Erythroblast (primary cell): ENCODE data around the gene HSPBP1.
"Not testable (repeated sequence)": the region's sequence is repeated elsewhere in the genome, so short reads cannot be mapped to it uniquely, and the experiment has no call there.

Experiments
- DNase-seq, 2 experiments: peaks; one replicate each; lab custom pipeline; 2025; lab: John Stamatoyannopoulos, UW
- GATA1 ChIP-seq: IDR thresholded peaks from 2 replicates; pipeline ENCODE4 v1.6.1; 2011; ENCODE audit warnings: low read depth, mild to moderate bottlenecking, control low read depth, low read length, moderate library complexity
- POLR2A ChIP-seq: IDR thresholded peaks from 2 replicates; pipeline ENCODE4 v1.6.1; 2011; ENCODE audit warnings: mild to moderate bottlenecking, low read length

HSPBP1 gene, protein sequence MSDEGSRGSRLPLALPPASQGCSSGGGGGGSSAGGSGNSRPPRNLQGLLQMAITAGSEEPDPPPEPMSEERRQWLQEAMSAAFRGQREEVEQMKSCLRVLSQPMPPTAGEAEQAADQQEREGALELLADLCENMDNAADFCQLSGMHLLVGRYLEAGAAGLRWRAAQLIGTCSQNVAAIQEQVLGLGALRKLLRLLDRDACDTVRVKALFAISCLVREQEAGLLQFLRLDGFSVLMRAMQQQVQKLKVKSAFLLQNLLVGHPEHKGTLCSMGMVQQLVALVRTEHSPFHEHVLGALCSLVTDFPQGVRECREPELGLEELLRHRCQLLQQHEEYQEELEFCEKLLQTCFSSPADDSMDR

DNA sequence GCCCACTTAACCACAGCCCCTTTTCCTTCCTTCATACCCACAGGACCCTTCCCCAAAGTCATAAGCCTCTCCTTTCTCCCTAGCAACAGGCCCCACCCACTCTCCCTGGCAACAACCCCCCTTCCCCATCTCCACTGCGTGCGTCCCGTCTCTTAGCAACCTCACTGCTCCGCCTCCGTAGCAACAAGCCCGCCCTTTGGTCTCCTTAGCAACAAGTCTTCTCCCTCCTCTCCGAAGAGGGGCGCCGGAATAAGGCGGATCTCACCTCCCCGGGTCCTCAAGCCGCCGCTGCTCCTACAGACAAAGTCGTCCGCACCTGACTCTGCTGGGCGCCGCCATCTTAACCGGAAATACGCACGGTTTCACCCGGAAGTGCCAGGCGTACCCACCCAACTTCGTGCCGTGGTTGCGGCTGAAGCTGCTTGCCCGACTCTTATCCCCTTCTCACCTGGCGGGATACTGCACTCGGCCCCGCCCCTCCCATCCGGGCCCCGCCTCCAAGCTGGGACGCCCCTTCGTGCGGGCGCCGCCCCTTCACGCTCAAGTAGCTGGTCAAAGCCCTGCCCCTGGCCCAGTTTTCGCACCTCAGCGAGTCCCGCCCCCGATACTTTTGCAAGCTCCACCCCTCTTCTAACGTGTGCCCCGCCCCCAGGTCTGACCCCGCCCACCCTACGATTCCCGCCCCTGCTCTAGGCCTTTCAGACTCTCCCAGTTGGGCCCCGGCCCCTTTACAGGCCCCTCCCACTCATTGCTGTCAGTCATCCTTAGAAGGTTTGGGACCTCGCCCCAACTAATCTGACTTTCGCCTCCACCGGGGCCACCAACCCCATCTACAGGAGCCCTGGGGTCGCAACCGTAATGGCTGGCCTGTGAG is at the start of gene HSPBP1:
HSPBP1 (minus strand) TSS at position 341 of the 874 bp plus-strand sequence. CDS start 502 bp downstream, outside the sequence.
- peak; percentile 43 for TF ChIP-seq POLR2A
- no peak for TF ChIP-seq GATA1
- DNase-seq, result peak; percentile 97

DNA sequence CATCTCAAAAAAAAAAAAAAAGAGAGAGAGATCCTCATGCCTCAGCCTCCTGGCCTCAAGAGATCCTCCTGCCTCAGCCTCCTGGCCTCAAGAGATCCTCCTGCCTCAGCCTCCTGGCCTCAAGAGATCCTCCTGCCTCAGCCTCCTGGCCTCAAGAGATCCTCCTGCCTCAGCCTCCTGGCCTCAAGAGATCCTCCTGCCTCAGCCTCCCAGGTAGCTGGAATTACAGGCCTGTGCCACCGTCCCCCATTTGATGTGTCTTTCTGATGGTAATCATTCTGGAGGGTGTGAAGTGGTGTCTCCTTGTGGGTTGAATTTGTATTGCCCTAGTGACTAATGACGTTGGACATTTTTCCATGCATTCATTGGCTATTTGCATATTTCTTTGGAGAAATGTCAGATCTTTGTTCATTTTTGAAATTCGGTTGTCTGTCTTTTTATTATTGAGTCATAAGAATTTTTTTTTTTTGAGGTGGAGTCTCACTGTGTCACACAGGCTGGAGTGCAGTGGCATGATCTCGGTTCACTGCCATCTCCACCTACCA is 48.9 kb upstream of the HSPBP1 start:
- not testable (repeated sequence) for DNase-seq

DNA sequence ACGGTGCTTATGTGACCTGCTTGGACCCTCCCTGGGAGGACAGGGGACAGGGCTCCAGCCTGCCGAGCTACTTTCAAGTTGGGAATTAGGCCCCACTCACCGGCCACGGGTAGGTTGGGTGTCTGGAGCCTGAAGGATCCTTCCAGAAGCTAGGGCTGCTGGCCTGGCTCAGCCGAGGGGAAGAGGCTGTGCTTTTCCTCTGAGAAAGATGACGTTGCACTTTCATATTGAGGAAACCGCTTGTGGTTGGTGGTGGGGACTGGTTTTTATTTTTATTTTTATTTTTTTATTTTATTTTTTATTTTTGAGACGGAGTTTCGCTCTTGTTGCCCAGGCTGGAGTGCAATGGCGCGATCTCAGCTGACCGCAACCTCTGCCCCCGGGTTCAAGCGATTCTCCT is 45.3 kb upstream of the HSPBP1 start, which contains the start of gene TMEM150B:
TMEM150B (minus strand) TSS at position 170 of the 400 bp plus-strand sequence. CDS start 4,305 bp downstream, outside the sequence.
- no peak for TF ChIP-seq GATA1
- no peak for TF ChIP-seq POLR2A
- DNase-seq, result no peak

DNA sequence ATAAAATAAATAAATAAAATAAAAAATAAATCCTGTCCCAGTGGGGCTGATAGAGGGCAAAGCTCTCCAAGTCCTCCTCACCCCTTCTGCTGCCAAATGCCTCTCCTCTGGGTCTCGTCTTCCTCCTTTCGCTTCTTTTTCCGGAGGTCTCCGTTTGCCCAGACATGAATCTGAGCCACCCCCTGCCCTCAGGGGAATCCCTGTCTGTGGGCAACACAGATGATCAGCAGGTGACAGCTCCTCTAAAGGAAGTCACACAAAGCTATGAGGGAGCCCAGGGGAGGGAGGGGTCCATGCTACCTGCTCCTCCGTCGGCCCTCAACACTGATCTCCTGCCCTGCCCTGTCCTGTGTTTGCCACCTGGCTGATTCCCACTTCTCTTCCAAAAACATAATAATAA is 44.8 kb upstream of the HSPBP1 start:
- TF ChIP-seq GATA1 (no peak), POLR2A (no peak)
- DNase-seq, result no peak

DNA sequence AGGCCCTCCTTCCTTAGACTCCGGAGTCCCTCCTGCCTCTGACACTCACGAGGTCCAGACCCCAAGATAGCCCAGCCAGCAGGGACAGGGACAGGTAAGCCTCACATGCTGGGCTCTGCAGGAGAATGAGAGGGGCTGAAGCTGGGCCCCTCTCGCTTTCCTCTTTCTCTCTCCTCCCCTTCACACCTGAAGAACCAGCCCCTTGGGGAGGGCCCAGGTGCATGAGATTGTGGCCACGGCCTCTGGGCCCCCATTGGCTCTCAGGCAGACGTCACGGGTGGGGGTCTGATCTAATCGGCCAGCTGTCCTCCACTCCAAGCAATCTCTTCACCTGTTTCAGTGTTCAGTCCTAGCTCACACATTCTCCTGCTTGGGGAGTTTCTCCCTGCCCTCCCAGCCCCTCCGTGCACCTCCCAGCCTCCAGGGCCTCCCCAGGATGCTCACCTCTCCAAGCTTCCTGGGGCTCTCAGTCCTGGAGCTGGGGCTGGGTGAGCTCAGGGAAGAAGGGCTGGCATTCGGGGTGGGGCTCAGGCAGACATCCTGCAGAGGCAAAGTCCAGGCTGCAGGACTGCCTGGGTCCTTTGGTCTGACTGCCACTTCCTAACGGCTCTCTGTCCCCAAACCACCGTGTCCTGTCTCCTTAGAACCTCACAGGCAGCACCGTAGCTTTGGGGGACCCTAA is 42.4 kb upstream of the HSPBP1 start:
- TF ChIP-seq POLR2A, result no peak
- no peak for TF ChIP-seq GATA1
- DNase-seq, result no peak

DNA sequence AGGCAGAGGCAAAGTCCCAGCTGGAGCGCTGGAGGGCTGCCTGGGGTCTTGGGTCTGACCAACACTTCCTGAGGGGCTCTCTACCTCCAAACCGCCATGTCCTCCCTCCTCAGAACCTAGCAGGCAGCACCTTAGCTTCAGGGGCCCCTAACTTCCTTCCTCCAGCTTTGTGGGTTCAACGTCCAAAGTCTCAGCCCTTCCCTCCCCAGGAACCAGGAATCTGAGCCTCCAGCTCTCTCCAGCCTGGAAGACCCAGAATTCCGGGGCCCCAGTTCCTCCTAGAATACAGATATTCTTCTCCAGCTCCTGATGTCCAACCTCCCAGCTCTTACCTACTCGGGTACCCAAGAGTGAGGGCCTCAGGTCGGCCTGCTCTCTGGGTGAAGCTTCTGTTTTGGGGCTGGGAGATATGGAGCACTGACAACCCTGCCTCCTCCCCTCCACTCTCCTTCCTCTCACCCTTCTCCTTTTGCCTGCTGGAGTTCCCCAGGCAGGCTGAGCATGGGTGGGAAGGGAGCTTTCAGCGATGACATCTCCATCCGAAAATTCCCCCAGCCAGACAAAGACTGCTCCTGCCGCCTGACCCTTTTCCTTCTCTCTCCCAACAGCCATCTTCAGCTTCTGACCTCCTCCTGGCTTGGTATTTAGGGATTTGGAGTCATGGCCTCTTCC is 41.7 kb upstream of the HSPBP1 start:
- TF ChIP-seq POLR2A, result no peak
- no peak for TF ChIP-seq GATA1
- no peak for DNase-seq

DNA sequence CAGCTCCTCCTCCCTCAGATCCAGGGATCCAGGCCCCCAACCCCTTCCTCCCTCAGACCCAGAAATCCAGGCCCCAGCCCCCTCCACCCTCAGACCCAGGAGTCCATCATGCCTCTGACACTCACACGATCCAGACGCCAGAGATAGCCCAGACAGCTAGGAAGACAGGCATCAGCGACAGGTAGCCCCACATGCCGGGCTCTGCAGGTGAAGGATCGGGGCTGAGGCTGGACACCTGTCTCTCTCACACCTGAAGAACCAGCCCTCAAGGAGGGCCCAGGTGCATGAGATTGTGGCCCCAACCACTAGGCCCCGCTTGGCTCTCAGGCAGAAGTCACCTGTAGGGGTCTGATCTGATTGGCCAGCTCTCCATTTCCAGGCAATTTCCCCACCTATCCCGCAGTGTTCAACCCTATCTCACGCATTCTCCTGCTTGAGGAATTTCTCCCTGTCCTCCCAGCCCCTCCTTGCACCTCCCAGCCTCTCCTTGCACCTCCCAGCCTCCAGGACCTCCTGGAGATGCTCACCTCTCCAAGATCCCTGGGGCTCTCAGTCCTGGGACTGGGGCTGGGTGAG is 41.0 kb upstream of the HSPBP1 start:
- DNase-seq, result no peak
- TF ChIP-seq GATA1 (no peak), POLR2A (no peak)

DNA sequence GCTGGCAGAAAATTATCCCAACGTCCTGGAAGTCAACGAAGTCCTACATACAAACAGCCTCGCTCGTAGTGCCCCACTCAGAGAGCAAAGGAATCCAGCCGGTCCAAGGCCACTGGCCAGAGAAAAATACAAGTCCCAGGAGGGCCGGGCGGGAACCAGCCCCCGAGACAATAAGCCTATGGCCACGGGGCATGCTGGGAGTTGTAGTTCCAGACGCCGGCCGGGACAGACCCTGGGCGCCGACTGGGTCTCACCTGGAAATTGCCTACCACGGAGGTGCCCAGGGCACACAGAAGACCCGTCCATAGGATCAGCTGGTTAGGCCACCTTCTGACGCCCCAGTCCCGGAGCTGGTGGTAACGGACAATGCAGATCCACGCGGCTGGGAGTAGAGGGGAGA is 39.9 kb upstream of the HSPBP1 start:
- DNase-seq, result no peak
- no peak for TF ChIP-seq GATA1
- no peak for TF ChIP-seq POLR2A

DNA sequence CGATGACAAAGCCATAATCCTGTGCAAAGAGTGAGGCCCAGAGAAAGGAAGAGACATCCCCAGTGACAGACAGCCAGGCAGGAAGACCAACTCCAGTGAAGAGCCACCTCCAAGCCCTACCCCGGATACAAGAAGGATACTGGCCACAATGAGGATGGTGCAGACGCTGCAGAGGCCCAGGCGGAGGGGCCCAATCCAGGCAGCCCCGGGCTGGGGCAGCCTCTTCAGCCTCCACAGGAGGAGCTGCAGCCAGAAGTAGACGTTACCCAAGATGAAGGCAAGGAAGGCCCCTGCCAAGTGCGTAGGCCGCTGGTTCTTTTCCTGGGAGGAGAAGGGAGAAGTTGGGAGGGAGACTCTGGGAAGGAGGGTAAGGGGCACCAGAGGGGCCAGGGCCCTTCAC is 36.7 kb upstream of the HSPBP1 start:
- TF ChIP-seq POLR2A (no peak), GATA1 (no peak)
- DNase-seq, result no peak

DNA sequence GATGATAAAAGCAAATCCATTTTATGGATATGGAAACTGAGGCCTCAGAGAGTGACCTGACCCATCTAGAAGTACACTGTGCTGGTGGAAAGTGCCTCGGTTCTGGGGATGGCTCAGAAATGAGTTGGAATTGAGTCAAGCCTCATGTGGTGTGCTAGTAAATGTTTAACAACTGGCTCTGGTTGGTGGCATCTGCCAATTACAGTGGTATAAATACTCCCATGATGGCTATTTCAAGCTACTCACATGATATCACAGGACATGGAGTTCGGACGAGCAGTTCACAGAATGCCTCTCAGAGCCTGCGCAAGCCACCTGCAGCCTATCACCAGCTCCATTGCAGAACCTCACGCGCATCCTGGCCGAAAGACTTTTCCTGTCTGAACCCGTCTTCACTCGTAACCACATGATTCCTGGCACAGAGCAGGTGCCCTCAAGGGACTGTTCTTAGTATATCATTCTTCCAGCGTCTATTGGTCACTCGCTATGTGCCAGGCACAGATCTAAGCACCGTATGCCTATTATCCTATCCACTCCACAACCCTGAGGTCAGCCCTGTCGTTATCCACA is 36.1 kb upstream of the HSPBP1 start:
- DNase-seq, result no peak
- TF ChIP-seq GATA1 (no peak), POLR2A (no peak)

DNA sequence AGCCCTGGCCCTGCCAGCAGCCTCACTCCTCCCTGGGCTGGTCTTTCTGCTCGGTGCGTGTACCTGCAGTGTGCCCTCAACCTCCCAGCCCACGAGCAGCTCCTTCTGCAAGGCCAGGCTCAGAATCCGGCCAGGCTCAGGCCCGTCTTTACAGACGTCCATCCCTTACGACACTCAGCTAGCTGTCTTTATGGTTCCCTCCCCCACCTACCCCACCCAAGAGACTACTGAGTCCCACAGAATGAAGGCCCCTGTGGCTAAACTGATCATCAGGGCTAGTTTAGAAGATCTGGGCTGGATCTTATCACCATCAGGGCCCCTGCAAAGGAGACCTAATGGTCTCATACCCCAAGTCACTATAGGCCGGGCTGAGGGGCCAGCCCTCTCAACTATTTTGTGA is 34.5 kb upstream of the HSPBP1 start:
- DNase-seq, result no peak

More for the DNA sequence above, 34.5 kb upstream of the HSPBP1 start:
- TF ChIP-seq GATA1 (no peak), POLR2A (no peak)
